ENCODE data around the gene PIGQ.

Gene PIGQ

DNA sequence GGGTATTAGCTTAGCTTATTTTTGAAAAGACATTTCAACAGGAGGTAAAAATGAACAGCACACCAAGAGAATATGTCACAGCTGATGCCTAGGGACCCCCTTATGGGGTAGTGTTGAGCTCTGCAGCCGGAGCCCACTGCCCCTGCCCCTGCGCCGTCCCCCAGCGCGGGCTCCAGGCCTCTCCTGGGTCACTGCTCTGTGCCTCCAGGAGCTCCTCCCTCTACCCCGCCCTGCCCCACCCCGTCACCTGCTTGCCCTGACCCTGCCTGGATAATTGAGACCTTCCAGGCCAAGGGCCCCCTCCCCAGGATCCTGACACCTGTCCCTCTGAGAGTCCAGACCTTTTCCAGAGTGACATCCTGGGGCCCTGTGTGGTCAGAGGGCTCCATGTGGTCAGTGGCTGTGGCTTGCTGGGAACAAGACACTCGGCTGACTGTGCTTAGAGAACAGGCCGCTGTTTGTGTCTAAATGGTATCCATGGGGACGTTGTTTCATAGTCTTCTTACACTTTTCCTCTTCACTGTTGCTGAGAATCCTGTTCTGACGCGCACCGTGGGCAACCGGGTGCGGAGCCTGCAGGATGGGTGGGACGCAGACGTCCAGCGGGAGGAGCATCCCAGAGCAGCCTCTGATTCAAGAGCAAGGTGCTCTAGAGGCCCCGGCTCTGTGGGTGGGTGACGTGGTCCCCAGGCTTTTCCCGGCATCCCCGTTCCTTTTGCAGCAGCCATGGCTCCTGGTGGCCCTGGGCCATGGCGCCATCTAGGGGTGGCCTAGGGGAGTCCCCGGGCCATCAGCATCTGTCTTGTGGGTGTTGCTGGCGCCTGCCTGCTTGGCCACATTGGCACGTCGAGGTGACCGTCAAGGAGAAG, 41.0 kb downstream of the PIGQ start:
- DNase-seq: peak; percentile 62

DNA sequence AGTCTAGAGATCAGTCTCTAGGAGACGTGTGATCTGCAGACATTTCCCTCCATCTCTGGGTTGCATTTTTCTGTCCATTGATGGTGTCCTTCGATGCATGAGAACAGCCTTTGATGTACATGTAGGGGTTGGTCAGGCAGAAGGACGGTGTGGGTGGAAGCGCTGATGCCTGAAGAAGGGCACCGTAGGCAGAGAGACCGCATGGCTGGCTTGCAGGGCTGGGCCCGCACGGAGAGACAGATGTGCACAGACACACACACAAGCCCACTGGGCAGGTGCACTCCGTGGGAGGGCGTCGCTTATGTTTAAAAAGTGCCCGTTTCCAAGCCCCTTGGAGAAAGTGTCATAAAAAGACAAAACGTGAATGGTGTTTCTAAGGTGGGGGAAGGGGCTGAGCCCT, 45.4 kb downstream of the PIGQ start:
- no peak for DNase-seq

DNA sequence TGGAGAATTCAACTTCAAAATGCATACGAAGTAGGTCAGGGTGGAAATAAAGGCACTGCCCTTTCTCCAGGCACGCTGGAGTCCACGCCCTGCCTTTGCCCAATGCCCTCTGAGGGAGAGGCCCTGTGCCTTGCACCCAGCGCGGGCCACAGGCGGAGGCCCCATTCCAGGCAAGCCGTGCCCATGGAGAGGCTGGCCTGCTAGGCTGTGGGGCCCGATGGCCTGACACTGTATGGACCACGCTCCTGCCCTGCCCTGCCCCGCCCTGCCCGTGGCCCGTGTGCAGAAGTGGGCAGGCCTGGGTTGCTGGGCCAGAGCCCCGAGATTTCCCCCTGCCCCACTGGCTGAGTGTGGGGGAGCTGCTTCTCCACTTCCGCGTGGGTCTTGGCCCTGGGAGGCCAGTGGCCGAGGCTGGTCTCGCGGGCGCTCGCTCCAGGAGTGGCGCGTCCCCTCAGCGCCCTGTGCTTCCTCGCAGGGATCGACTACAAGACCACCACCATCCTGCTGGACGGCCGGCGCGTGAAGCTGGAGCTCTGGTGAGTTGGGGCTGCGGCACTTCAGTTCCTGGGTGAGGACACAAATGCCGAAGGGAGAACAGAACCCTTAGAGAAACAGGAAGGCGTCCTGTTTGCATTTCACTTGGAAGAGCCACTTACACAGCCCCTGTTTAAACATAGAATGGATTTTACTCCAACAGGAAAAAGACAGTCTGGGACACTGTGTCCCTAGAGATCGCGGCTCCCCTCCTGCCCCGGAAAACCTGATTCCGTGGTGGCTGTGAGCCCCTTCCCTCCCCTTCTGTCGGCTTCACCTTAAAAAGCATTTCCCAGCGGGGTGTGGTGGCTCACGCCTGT, 47.2 kb downstream of the PIGQ start:
- no peak for DNase-seq

- DNase-seq: no peak
Measured at GRCh38 chr16:617855-618254, 48.1 kb downstream of the PIGQ start.

- no peak for DNase-seq
Measured at GRCh38 chr16:619476-620100, 49.8 kb downstream of the PIGQ start.

DNA sequence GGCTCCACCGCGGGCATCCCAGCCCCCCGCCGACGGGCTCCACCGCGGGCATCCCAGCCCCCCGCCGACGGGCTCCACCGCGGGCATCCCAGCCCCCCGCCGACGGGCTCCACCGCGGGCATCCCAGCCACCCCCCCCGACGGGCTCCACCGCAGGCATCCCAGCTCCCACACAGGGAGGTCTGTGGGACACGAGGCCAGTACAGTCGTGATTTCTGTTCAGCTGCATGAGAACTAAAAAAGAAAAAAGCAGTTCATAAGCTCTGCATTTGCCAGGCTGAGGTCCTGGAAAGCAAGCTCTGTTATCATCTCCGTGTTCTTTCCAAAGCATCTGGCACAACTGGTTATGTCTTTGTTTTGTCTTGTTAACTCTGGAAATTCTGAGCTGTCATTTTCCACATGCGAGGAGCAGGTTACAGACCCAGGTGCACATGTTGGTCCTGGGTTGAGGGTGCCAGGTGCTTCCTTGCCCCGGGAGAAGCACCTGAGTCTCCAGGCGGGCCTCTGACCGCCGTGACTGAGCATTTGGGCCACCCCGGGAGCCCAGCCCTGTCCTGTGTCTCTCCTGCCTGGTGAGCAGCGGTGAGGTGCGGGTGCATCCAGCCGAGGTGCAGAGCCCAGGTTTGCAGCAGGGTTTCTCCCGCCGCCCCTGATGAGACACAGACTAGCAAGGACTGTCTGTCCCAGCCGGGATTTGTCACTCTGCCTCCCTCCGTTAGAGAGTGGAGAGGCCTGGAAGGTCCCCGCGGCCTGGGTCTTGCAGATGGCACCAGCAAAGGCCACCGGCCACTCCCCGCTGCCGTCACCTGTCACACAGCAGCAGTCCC, 51.1 kb downstream of the PIGQ start:
- no peak for DNase-seq

GRCh38 chr16:621526-622105, 51.8 kb downstream of the PIGQ start:
- no peak for DNase-seq

- no peak for DNase-seq
Measured at GRCh38 chr16:622920-623280, 53.1 kb downstream of the PIGQ start.

- DNase-seq: no peak
Measured at GRCh38 chr16:624526-625070, 54.8 kb downstream of the PIGQ start.

DNA sequence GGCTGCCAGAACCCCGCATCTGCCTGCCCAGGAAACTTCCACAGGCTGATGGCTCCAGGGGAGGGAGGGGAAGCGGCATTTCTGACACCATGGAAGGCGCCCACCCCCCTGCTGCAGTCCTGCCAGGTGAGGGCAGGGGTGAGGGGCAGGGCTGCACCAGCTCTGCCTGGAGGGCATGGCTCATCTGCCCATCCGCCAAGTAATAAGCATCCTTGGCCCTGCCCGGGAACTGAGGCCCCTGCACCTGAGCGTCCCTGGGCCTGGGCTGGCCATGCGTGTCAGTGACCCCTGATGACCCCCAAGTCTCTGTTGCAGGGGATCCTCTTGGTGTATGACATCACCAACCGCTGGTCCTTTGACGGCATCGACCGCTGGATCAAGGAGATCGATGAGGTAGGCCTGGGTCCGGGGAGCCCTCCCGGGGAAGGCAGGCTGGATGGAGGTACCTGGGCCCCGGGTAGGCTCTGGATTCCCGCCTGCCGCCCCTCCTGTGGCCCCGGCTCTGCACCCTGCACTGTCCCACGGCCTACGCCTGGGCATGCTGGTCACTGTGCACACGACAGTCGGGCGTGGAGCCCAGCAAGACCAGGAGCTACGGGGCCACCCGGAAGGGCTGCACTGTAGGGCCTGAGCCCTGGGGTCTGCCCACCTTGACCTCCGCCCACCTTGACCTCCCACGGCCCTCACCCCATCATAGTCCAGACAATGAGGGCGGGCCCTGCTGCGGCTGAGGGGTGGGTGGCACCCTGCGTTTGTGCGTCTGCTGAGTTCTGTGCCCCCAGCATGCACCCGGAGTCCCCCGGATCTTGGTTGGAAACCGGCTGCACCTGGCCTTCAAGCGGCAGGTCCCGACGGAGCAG, 55.6 kb downstream of the PIGQ start:
- DNase-seq: no peak

DNA sequence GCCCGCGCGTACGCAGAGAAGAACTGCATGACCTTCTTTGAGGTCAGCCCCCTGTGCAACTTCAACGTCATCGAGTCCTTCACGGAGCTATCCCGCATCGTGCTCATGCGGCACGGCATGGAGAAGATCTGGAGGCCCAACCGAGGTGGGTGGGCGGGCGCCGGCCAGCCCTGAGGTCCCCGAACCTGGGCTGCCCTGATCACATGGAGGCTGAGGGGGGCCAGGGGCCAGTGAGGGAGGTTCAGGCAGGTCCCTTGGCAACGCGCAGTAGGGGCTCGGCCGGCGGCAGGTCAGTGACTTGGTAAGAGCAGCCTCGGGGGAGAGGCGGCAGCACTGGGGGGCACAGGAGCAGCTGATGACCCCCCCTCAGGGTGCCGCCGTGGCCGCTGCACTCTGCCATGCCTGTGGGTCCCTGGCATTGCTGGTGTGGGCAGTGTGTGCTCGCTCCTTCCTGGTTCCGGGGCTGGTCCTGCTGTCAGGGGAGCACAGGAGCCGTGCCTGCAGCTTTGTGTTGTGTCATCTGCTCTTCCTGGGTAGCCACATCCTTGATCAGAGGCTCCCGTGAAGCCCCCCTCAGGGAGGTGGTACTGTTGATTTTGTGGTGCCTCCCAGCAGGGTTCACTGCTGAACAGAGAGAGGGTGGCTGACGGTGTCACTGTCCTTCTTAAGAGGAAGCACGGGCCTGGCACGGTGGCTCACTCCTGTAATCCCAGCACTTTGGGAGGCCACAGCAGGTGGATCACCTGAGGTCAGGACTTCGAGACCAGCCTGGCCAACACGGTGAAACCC, 56.4 kb downstream of the PIGQ start:
- DNase-seq: no peak

GRCh38 chr16:626787-627453, 57.2 kb downstream of the PIGQ start:
- DNase-seq: no peak

- DNase-seq: no peak
Measured at GRCh38 chr16:627454-628239, 57.9 kb downstream of the PIGQ start.

GRCh38 chr16:628321-629061, 58.7 kb downstream of the PIGQ start:
- DNase-seq: no peak

- DNase-seq: no peak
Measured at GRCh38 chr16:629185-629832, 59.5 kb downstream of the PIGQ start.

DNA sequence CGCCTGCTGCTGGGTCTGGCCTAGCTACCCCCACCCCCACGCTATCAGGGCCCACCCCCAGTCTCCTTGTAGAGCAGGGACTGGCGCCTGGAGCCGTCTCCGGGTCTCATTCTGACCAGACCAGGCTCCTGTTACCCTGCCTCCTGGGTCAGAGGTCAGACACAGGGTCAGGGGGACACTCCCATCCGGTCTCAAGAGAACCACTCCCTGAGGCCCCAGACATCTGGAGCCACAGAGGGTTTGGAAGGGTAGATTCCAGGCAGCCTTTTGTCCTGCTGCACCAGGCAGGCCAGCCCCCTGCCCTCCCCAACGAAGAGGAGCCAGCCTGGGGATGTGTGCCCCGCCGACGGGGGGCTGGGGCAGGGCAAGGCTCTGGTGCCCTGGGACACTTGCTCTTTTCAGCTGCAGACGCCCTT, 60.1 kb downstream of the PIGQ start:
- no peak for DNase-seq

DNA sequence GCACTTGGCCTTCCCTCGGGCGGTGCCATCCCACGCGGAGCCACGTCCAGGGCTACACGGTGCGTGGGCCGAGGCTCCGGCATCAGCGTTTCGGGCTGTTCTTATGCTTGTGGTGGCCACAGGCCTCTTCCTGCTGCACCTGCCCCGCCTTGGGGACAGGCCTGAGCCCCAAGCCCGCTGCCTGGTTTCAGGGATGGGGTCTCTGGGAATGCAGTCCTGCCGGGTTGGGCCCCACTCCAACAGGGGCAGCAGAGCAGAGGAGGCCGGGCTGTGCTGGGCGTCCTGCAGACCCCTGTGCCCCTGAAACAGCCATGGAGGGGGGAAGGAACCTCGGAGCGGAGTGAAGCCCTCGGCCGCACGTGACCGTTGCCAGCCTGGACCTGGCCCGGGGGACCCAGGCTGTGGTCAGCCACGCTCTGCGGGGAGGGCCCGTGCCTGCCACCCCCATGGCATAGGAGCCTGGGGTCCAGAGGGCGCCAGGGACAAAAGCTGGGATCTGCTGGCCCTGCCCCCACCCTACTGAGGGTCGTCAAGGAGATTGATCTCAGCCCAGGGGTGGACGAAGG, 60.6 kb downstream of the PIGQ start:
- DNase-seq: no peak

All from hematopoietic multipotent progenitor cell treated with erythropoietin and hydrocortisone succinate and interleukin-3 and kit ligand, for 4 days (in vitro differentiated cells).